Measurements from ENCODE around the gene FCHSD2. TPM values are rescaled to one million over a fixed set of nuclear protein-coding genes. Genes with fewer than 3 reads are reported as not detected.
"Not testable (repeated sequence)": the region's sequence is repeated elsewhere in the genome, so short reads cannot be mapped to it uniquely, and the experiment has no call there.

FCHSD2 gene
- total and polyA plus RNA-seq, 2 donors (not counting 1 experiment from before 2014, with no cell fraction given) = 19.5 to 40.6 TPM

GRCh38 chr11:73074319-73074718 is 67.8 kb downstream of the FCHSD2 start:
- H3K9ac ChIP-seq (ENCODE audit: insufficient read depth, low read length) = no peak overlapping the region
- DNase-seq (ENCODE audit: low read depth in 2 of 2) = no peak
- H4K20me1 ChIP-seq (ENCODE audit: control insufficient read depth, extremely low read depth, insufficient read depth, low read length) = no peaks in the 10 kb centered on the region
- H2AFZ ChIP-seq (ENCODE audit: low read length) = no peak overlapping the region
- H3K79me2 ChIP-seq (ENCODE audit: control insufficient read depth, insufficient read depth, low read length) = no peaks in the 10 kb centered on the region
- H3K9me3 ChIP-seq (ENCODE audit: control insufficient read depth, insufficient read depth, low read depth, low read length) = no peaks in the 10 kb centered on the region
- no peak overlapping the region for H3K4me3 ChIP-seq (replicated peaks in 1 of 4; ENCODE audit: control extremely low read depth in 1 of 4, insufficient read depth in 1 of 4, low read depth in 3 of 4, low read length in 4 of 4)
- no peak overlapping the region for H3K27ac ChIP-seq (ENCODE audit: insufficient read depth, low read length)
- H3K36me3 ChIP-seq (ENCODE audit: control insufficient read depth, insufficient read depth, low read length) = no peaks in the 10 kb centered on the region
- TF ChIP-seq, protein P1, sequence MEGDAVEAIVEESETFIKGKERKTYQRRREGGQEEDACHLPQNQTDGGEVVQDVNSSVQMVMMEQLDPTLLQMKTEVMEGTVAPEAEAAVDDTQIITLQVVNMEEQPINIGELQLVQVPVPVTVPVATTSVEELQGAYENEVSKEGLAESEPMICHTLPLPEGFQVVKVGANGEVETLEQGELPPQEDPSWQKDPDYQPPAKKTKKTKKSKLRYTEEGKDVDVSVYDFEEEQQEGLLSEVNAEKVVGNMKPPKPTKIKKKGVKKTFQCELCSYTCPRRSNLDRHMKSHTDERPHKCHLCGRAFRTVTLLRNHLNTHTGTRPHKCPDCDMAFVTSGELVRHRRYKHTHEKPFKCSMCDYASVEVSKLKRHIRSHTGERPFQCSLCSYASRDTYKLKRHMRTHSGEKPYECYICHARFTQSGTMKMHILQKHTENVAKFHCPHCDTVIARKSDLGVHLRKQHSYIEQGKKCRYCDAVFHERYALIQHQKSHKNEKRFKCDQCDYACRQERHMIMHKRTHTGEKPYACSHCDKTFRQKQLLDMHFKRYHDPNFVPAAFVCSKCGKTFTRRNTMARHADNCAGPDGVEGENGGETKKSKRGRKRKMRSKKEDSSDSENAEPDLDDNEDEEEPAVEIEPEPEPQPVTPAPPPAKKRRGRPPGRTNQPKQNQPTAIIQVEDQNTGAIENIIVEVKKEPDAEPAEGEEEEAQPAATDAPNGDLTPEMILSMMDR (conservative IDR thresholded peaks at IDR 0.05 in 1 of 2, IDR thresholded peaks at IDR 0.05 in 1 of 2; ENCODE audit: low read depth in 1 of 2, low read length in 2 of 2) = no peak
- TF ChIP-seq EZH2 (IDR thresholded peaks at IDR 0.05; ENCODE audit: low read length, missing control alignments) = no peak
- H3K4me1 ChIP-seq (ENCODE audit: control insufficient read depth, extremely low read depth, insufficient read depth, low read length) = no peaks in the 10 kb centered on the region
- no peaks in the 10 kb centered on the region for H3K27me3 ChIP-seq (ENCODE audit: control insufficient read depth, insufficient read depth, low read length)
- no peak overlapping the region for H3K4me2 ChIP-seq (ENCODE audit: extremely low read depth, insufficient read depth, low read length)

DNA sequence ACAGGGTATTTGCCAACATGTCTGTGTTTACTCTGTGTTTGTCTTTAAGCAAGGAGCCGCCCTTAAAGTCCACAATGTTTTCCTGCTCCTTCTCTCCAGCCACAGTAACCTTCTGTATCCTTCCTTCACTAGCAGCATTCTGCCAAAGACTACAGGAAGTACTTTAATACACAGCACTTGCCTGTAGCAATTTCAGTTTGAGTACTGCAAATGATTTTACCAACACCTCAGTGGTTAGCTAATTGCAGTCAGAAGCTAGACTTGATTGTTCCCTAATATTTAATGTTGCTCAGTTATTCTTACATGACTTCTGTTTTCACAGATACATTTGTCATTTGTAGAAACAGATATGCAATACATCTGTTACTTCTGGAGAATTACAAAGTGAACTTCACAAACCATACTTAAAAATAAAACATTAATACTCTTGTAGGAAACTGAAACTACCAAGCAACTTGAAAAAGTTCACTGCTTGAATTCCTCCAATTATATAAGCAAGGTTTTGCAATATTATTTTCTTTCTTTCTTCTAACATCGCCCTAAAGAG is 69.1 kb downstream of the FCHSD2 start:
- H3K9ac ChIP-seq (ENCODE audit: insufficient read depth, low read length) = no peak overlapping the region
- peak overlapping the region; percentile 7 for H3K4me2 ChIP-seq (ENCODE audit: extremely low read depth, insufficient read depth, low read length)
- H3K4me1 ChIP-seq (ENCODE audit: control insufficient read depth, extremely low read depth, insufficient read depth, low read length) = no peaks in the 10 kb centered on the region
- no peaks in the 10 kb centered on the region for H3K27me3 ChIP-seq (ENCODE audit: control insufficient read depth, insufficient read depth, low read length)
- TF ChIP-seq, protein P1 (conservative IDR thresholded peaks at IDR 0.05 in 1 of 2, IDR thresholded peaks at IDR 0.05 in 1 of 2; ENCODE audit: low read depth in 1 of 2, low read length in 2 of 2) = no peak
- TF ChIP-seq EZH2 (IDR thresholded peaks at IDR 0.05; ENCODE audit: low read length, missing control alignments) = no peak
- no peaks in the 10 kb centered on the region for H3K79me2 ChIP-seq (ENCODE audit: control insufficient read depth, insufficient read depth, low read length)
- H3K36me3 ChIP-seq (ENCODE audit: control insufficient read depth, insufficient read depth, low read length) = no peaks in the 10 kb centered on the region
- H3K27ac ChIP-seq (ENCODE audit: insufficient read depth, low read length) = no peak overlapping the region
- H3K4me3 ChIP-seq (replicated peaks in 1 of 4; ENCODE audit: control extremely low read depth in 1 of 4, insufficient read depth in 1 of 4, low read depth in 3 of 4, low read length in 4 of 4) = no peak overlapping the region
- no peak overlapping the region for H2AFZ ChIP-seq (ENCODE audit: low read length)
- peak; percentile 15 to 41 for DNase-seq (ENCODE audit: low read depth in 2 of 2)
- H4K20me1 ChIP-seq (ENCODE audit: control insufficient read depth, extremely low read depth, insufficient read depth, low read length) = no peaks in the 10 kb centered on the region
- no peaks in the 10 kb centered on the region for H3K9me3 ChIP-seq (ENCODE audit: control insufficient read depth, insufficient read depth, low read depth, low read length)

GRCh38 chr11:73070653-73071052 is 71.5 kb downstream of the FCHSD2 start:
- no peaks in the 10 kb centered on the region for H3K36me3 ChIP-seq (ENCODE audit: control insufficient read depth, insufficient read depth, low read length)
- no peak overlapping the region for H3K4me2 ChIP-seq (ENCODE audit: extremely low read depth, insufficient read depth, low read length)
- H4K20me1 ChIP-seq (ENCODE audit: control insufficient read depth, extremely low read depth, insufficient read depth, low read length) = no peaks in the 10 kb centered on the region
- no peak overlapping the region for H2AFZ ChIP-seq (ENCODE audit: low read length)
- no peaks in the 10 kb centered on the region for H3K27me3 ChIP-seq (ENCODE audit: control insufficient read depth, insufficient read depth, low read length)
- no peak overlapping the region for H3K9ac ChIP-seq (ENCODE audit: insufficient read depth, low read length)
- no peaks in the 10 kb centered on the region for H3K4me1 ChIP-seq (ENCODE audit: control insufficient read depth, extremely low read depth, insufficient read depth, low read length)
- H3K4me3 ChIP-seq (replicated peaks in 1 of 4; ENCODE audit: control extremely low read depth in 1 of 4, insufficient read depth in 1 of 4, low read depth in 3 of 4, low read length in 4 of 4) = no peak overlapping the region
- DNase-seq (ENCODE audit: low read depth in 2 of 2) = no peak
- no peaks in the 10 kb centered on the region for H3K9me3 ChIP-seq (ENCODE audit: control insufficient read depth, insufficient read depth, low read depth, low read length)
- no peak overlapping the region for H3K27ac ChIP-seq (ENCODE audit: insufficient read depth, low read length)
- no peak for TF ChIP-seq EZH2 (IDR thresholded peaks at IDR 0.05; ENCODE audit: low read length, missing control alignments)
- TF ChIP-seq, protein P1 (conservative IDR thresholded peaks at IDR 0.05 in 1 of 2, IDR thresholded peaks at IDR 0.05 in 1 of 2; ENCODE audit: low read depth in 1 of 2, low read length in 2 of 2) = no peak
- H3K79me2 ChIP-seq (ENCODE audit: control insufficient read depth, insufficient read depth, low read length) = no peaks in the 10 kb centered on the region

DNA sequence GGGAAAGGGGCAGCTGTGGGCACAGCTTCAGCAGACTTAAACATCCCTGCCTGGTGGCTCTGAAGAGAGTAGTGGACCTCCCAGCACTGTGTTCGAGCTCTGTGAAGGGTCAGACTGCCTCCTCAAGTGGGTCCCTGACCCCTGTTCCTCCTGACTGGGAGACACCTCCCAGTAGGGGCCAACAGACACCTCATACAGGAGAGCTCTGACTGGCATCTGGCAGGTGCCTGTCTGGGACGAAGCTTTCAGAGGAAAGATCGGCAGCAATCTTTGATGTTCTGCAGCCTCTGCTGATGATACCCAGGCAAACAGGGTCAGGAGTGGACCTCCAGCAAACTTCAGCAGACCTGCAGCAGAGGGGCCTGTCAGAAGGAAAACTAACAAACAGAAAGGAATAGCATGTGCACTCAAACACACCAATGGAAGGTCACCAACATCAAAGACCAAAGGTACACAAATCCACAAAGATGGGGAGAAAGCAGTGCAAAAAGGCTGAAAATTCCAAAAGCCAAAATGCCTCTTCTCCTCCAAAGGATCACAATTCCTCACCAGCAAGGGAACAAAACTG is 80.2 kb downstream of the FCHSD2 start:
- H3K9ac ChIP-seq (ENCODE audit: insufficient read depth, low read length); H3K79me2 ChIP-seq (ENCODE audit: control insufficient read depth, insufficient read depth, low read length); H2AFZ ChIP-seq (ENCODE audit: low read length); H3K36me3 ChIP-seq (ENCODE audit: control insufficient read depth, insufficient read depth, low read length); DNase-seq (ENCODE audit: low read depth in 2 of 2); H3K27me3 ChIP-seq (ENCODE audit: control insufficient read depth, insufficient read depth, low read length); H3K4me3 ChIP-seq (replicated peaks in 1 of 4; ENCODE audit: control extremely low read depth in 1 of 4, insufficient read depth in 1 of 4, low read depth in 3 of 4, low read length in 4 of 4); H3K4me2 ChIP-seq (ENCODE audit: extremely low read depth, insufficient read depth, low read length); H3K9me3 ChIP-seq (ENCODE audit: control insufficient read depth, insufficient read depth, low read depth, low read length); H4K20me1 ChIP-seq (ENCODE audit: control insufficient read depth, extremely low read depth, insufficient read depth, low read length); H3K4me1 ChIP-seq (ENCODE audit: control insufficient read depth, extremely low read depth, insufficient read depth, low read length); H3K27ac ChIP-seq (ENCODE audit: insufficient read depth, low read length): not testable (repeated sequence)

DNA sequence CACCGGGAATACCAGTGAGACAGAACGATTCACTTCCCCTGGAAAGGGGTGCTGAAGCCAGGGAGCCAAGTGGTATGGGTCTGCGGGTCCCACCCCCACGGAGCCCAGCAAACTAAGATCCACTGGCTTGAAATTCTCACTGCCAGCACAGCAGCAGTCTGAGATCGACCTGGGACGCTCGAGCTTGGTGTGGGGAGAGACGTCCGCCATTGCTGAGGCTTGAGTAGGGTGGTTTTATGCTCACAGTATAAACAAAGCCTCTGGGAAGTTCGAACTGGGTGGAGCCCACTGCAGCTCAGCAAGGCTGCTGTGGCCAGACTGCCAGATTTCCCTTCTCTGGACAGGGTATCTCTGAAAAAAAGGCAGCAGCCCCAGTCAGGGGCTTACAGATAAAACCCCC is 80.7 kb downstream of the FCHSD2 start:
- not testable (repeated sequence) for H3K4me3 ChIP-seq (replicated peaks in 1 of 4; ENCODE audit: control extremely low read depth in 1 of 4, insufficient read depth in 1 of 4, low read depth in 3 of 4, low read length in 4 of 4)

More for the DNA sequence above, 80.7 kb downstream of the FCHSD2 start:
- H3K9ac ChIP-seq (ENCODE audit: insufficient read depth, low read length); DNase-seq (ENCODE audit: low read depth in 2 of 2); H2AFZ ChIP-seq (ENCODE audit: low read length); H3K27ac ChIP-seq (ENCODE audit: insufficient read depth, low read length); H3K36me3 ChIP-seq (ENCODE audit: control insufficient read depth, insufficient read depth, low read length); H3K27me3 ChIP-seq (ENCODE audit: control insufficient read depth, insufficient read depth, low read length); H3K9me3 ChIP-seq (ENCODE audit: control insufficient read depth, insufficient read depth, low read depth, low read length); H3K4me2 ChIP-seq (ENCODE audit: extremely low read depth, insufficient read depth, low read length); H4K20me1 ChIP-seq (ENCODE audit: control insufficient read depth, extremely low read depth, insufficient read depth, low read length); H3K4me1 ChIP-seq (ENCODE audit: control insufficient read depth, extremely low read depth, insufficient read depth, low read length); H3K79me2 ChIP-seq (ENCODE audit: control insufficient read depth, insufficient read depth, low read length): not testable (repeated sequence)
